ENCODE measurements around the gene RAG2.
A peak's percentile ranks its signal among the peaks of the same experiment; 100 is the strongest.

RAG2 gene

GRCh38 chr11:36608491-36609199, 10.6 kb upstream of the RAG2 start:
- Histone ChIP-seq H3K4me1 (ENCODE audit: low read depth, poor library complexity, severe bottlenecking) (peaks cover 39% of the 10 kb centered on the region), H3K4me2 (no peak overlapping the region)
- no peak for TF ChIP-seq CTCF (conservative IDR thresholded peaks at IDR 0.05; ENCODE audit: low read depth, low read length)

GRCh38 chr11:36605221-36606216, 7.5 kb upstream of the RAG2 start:
- H3K27ac ChIP-seq: peak overlapping the region; percentile 80
- no peak overlapping the region for H3K4me3 ChIP-seq (IDR thresholded peaks at IDR 0.05; ENCODE audit: insufficient read depth, low read depth, low read length)
- no peaks in the 10 kb centered on the region for H4K20me1 ChIP-seq (ENCODE audit: insufficient read depth)
- peak overlapping the region; percentile 38; the same call in 1 of the 2 replicates for H2AFZ ChIP-seq (ENCODE audit: low read depth)
- H3K9ac ChIP-seq: peak overlapping the region; percentile 12; the same call in 1 of the 2 replicates
- H3K4me2 ChIP-seq: peak overlapping the region; percentile 75
- no peak for TF ChIP-seq CTCF (conservative IDR thresholded peaks at IDR 0.05; ENCODE audit: low read depth, low read length)
- H3K4me1 ChIP-seq (ENCODE audit: low read depth, poor library complexity, severe bottlenecking): peaks cover 65% of the 10 kb centered on the region
- H3K79me2 ChIP-seq (ENCODE audit: insufficient read depth, low read depth): no peaks in the 10 kb centered on the region
- H3K27me3 ChIP-seq (ENCODE audit: insufficient read depth, low read depth): no peaks in the 10 kb centered on the region
- H3K36me3 ChIP-seq (ENCODE audit: insufficient read depth): no peaks in the 10 kb centered on the region

More at GRCh38 chr11:36608491-36609199, 10.6 kb upstream of the RAG2 start:
- no peak overlapping the region for H3K4me3 ChIP-seq (IDR thresholded peaks at IDR 0.05; ENCODE audit: insufficient read depth, low read depth, low read length)
- no peaks in the 10 kb centered on the region for H3K27me3 ChIP-seq (ENCODE audit: insufficient read depth, low read depth)
- no peaks in the 10 kb centered on the region for H3K36me3 ChIP-seq (ENCODE audit: insufficient read depth)
- no peak overlapping the region for H3K9ac ChIP-seq
- no peak overlapping the region for H3K27ac ChIP-seq
- no peak overlapping the region for H2AFZ ChIP-seq (ENCODE audit: low read depth)
- no peaks in the 10 kb centered on the region for H3K79me2 ChIP-seq (ENCODE audit: insufficient read depth, low read depth)
- no peaks in the 10 kb centered on the region for H4K20me1 ChIP-seq (ENCODE audit: insufficient read depth)

DNA sequence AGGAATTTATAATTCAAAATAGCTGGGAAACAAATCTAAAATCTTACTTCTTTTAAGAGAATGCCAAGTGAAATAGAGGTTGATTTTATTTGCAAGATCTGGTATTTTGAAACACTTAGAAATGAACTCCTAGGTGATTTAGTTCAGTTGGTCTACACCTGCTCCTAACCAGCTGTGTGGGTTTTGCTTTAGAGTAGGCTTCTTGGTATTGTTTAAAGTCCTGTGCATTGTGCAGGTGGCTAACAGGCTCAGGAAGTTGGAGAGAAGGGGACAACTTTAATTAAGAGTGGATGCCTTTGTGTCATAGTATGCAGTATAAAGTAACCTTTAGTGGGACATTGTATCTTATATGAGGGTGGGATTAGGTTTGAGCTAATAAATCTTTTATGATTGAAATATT, 4.1 kb upstream of the RAG2 start:
- Histone ChIP-seq H3K27me3 (ENCODE audit: insufficient read depth, low read depth) (no peaks in the 10 kb centered on the region), H3K79me2 (ENCODE audit: insufficient read depth, low read depth) (no peaks in the 10 kb centered on the region), H3K9ac (no peak overlapping the region), H3K4me3 (IDR thresholded peaks at IDR 0.05; ENCODE audit: insufficient read depth, low read depth, low read length) (no peak overlapping the region), H3K27ac (no peak overlapping the region; the same call in 1 of the 2 replicates), H3K4me1 (ENCODE audit: low read depth, poor library complexity, severe bottlenecking) (peaks cover 61% of the 10 kb centered on the region), H3K4me2 (peak overlapping the region; percentile 45), H3K36me3 (ENCODE audit: insufficient read depth) (no peaks in the 10 kb centered on the region), H4K20me1 (ENCODE audit: insufficient read depth) (no peaks in the 10 kb centered on the region), H2AFZ (ENCODE audit: low read depth) (no peak overlapping the region)
- no peak for TF ChIP-seq CTCF (conservative IDR thresholded peaks at IDR 0.05; ENCODE audit: low read depth, low read length)

- H3K4me1 ChIP-seq (ENCODE audit: low read depth, poor library complexity, severe bottlenecking): peaks cover 51% of the 10 kb centered on the region
These were observed 3.1 kb upstream of the RAG2 start for GRCh38 chr11:36601155-36601554.

More at GRCh38 chr11:36601155-36601554, 3.1 kb upstream of the RAG2 start:
- Histone ChIP-seq H3K9ac (no peak overlapping the region), H3K79me2 (ENCODE audit: insufficient read depth, low read depth) (no peaks in the 10 kb centered on the region), H3K27ac (no peak overlapping the region), H3K36me3 (ENCODE audit: insufficient read depth) (no peaks in the 10 kb centered on the region), H3K4me3 (IDR thresholded peaks at IDR 0.05; ENCODE audit: insufficient read depth, low read depth, low read length) (no peak overlapping the region), H2AFZ (ENCODE audit: low read depth) (no peak overlapping the region), H4K20me1 (ENCODE audit: insufficient read depth) (no peaks in the 10 kb centered on the region), H3K4me2 (no peak overlapping the region), H3K27me3 (ENCODE audit: insufficient read depth, low read depth) (no peaks in the 10 kb centered on the region)
- no peak for TF ChIP-seq CTCF (conservative IDR thresholded peaks at IDR 0.05; ENCODE audit: low read depth, low read length)
